HepG2 (cell line): ENCODE data around the gene AARS2. TPM values are rescaled to one million over a fixed set of nuclear protein-coding genes. Genes with fewer than 3 reads are reported as not detected.

ENCODE experiments used
- AGO2 ChIP-seq: fragments of 200-400 bp; formaldehyde crosslinking; optimal IDR thresholded peaks from 2 replicates; pipeline ENCODE3; 2017; ENCODE audit warnings: mild to moderate bottlenecking, low read depth, low read length, moderate library complexity
- DMAP1 ChIP-seq: IDR thresholded peaks from 2 replicates; pipeline ENCODE4 v1.6.1; 2016
- ESRRA ChIP-seq: sonication (generic); formaldehyde crosslinking; IDR thresholded peaks from 2 replicates; pipeline ENCODE4 v1.5.1; 2020; ENCODE audit warnings: mild to moderate bottlenecking, low read depth, missing genetic modification reagents
- FOXK1 ChIP-seq: sonication (generic); formaldehyde crosslinking; IDR thresholded peaks from 2 replicates; pipeline ENCODE4 v1.4.0; 2020; ENCODE audit warnings: low read depth, missing genetic modification reagents, borderline replicate concordance
- GATAD1 ChIP-seq: IDR thresholded peaks from 2 replicates; pipeline ENCODE4 v1.6.1; 2016; ENCODE audit warnings: missing genetic modification reagents, missing compliant biosample characterization
- HMG20B ChIP-seq: conservative IDR thresholded peaks from 2 replicates; pipeline ENCODE4 v1.6.1; 2016; ENCODE audit warnings: missing genetic modification reagents, missing compliant biosample characterization
- JARID2 ChIP-seq: sonication (generic); formaldehyde crosslinking; IDR thresholded peaks from 2 replicates; pipeline ENCODE4 v1.8.1; 2023; ENCODE audit warnings: missing genetic modification reagents, inconsistent platforms; ENCODE audit not compliant: insufficient replicate concordance
- JUNB ChIP-seq: sonication (generic); formaldehyde crosslinking; IDR thresholded peaks from 2 replicates; pipeline ENCODE4 v1.8.0; 2022; ENCODE audit warnings: missing genetic modification reagents, mild to moderate bottlenecking, borderline replicate concordance
- MAFG ChIP-seq: sonication (generic); formaldehyde crosslinking; IDR thresholded peaks from 2 replicates; pipeline ENCODE4 v1.5.1; 2020; ENCODE audit warnings: mild to moderate bottlenecking, missing genetic modification reagents
- MBNL3 ChIP-seq: fragments of 250-450 bp; sonication (Bioruptor Pico); conservative IDR thresholded peaks from 2 replicates; pipeline ENCODE4 v1.8.0; 2022; ENCODE audit warnings: mild to moderate bottlenecking, inconsistent platforms
- MTF2 ChIP-seq: sonication (generic); formaldehyde crosslinking; IDR thresholded peaks from 2 replicates; pipeline ENCODE4 v1.5.0; 2020; ENCODE audit warnings: missing genetic modification reagents, borderline replicate concordance
- MYC ChIP-seq: sonication (generic); formaldehyde crosslinking; IDR thresholded peaks from 2 replicates; pipeline ENCODE4 v1.9.0; 2021; ENCODE audit warnings: missing genetic modification reagents, borderline replicate concordance
- NR2F1 ChIP-seq, 2 experiments: fragments of 450-650 bp in 1 of 2; formaldehyde crosslinking in 1 of 2; IDR thresholded peaks; 2 replicates each; pipeline versions ENCODE4 v1.5.0 to v1.6.1; 2016 to 2020; ENCODE audit warnings: mild to moderate bottlenecking in 1 of 2, missing compliant biosample characterization in 1 of 2, missing genetic modification reagents in 1 of 2, moderate library complexity in 1 of 2
- NRL ChIP-seq: sonication (generic); formaldehyde crosslinking; IDR thresholded peaks from 2 replicates; pipeline ENCODE4 v1.5.0; 2020; ENCODE audit warnings: missing genetic modification reagents, mild to moderate bottlenecking, moderate library complexity, borderline replicate concordance
- POLR2AphosphoS2 ChIP-seq: IDR thresholded peaks from 2 replicates; pipeline ENCODE4 v1.6.1; 2011; ENCODE audit warnings: low read depth, low read length, improper control_type of control experiment
- POLR2AphosphoS5 ChIP-seq: IDR thresholded peaks from 2 replicates; pipeline ENCODE4 v1.6.1; 2012; ENCODE audit warnings: low read depth, low read length
- RBM22 ChIP-seq: fragments of 200-400 bp; formaldehyde crosslinking; optimal IDR thresholded peaks from 2 replicates; pipeline ENCODE3; 2017; ENCODE audit warnings: mild to moderate bottlenecking, low read length, moderate library complexity
- SRSF9 ChIP-seq: fragments of 200-400 bp; formaldehyde crosslinking; IDR thresholded peaks from 2 replicates; pipeline ENCODE4 v1.6.1; 2018; ENCODE audit warnings: borderline replicate concordance, mild to moderate bottlenecking, low read depth, low read length; ENCODE audit not compliant: insufficient read depth, poor library complexity, severe bottlenecking
- TBL1XR1 ChIP-seq: fragments of 150-350 bp; IDR thresholded peaks from 2 replicates; pipeline ENCODE4 v1.6.1; 2014; ENCODE audit warnings: borderline replicate concordance, low read length; ENCODE audit not compliant: partially characterized antibody
- TRAFD1 ChIP-seq: sonication (generic); formaldehyde crosslinking; IDR thresholded peaks from 2 replicates; pipeline ENCODE4 v1.5.1; 2020; ENCODE audit warnings: missing genetic modification reagents, mild to moderate bottlenecking, borderline replicate concordance
- ZNF230 ChIP-seq: sonication (generic); formaldehyde crosslinking; IDR thresholded peaks from 2 replicates; pipeline ENCODE4 v1.4.0; 2020; ENCODE audit warnings: mild to moderate bottlenecking, missing genetic modification reagents
- ZNF235 ChIP-seq: sonication (generic); formaldehyde crosslinking; IDR thresholded peaks from 2 replicates; pipeline ENCODE4 v1.8.1; 2023; ENCODE audit warnings: mild to moderate bottlenecking, missing genetic modification reagents, borderline replicate concordance
- ZNF567 ChIP-seq: sonication (generic); formaldehyde crosslinking; IDR thresholded peaks from 2 replicates; pipeline ENCODE4 v1.8.1; 2023; ENCODE audit warnings: mild to moderate bottlenecking, missing genetic modification reagents, borderline replicate concordance
- ZNF598 ChIP-seq: sonication (generic); formaldehyde crosslinking; IDR thresholded peaks from 2 replicates; pipeline ENCODE4 v1.5.1; 2020; ENCODE audit warnings: mild to moderate bottlenecking, missing genetic modification reagents, borderline replicate concordance
- ZNF605 ChIP-seq: sonication (generic); formaldehyde crosslinking; IDR thresholded peaks from 2 replicates; pipeline ENCODE4 v1.8.0; 2022; ENCODE audit warnings: mild to moderate bottlenecking, missing genetic modification reagents
- ZNF891 ChIP-seq: sonication (generic); formaldehyde crosslinking; IDR thresholded peaks from 2 replicates; pipeline ENCODE4 v1.5.0; 2020; ENCODE audit warnings: mild to moderate bottlenecking, missing genetic modification reagents
- polyA plus RNA-seq, 8 experiments: library from polyadenylated mRNA; depleted of rRNA in 3 of 8; stranded (reverse) in 7 of 8; unstranded in 1 of 8; fragments of >200 nt; fragmentation: Illumina TruSeq in 4 of 8; extraction: Trizol in 4 of 8; gene quantifications; 2 replicates each; pipeline versions ENCODE4 v1.2.1 to v1.2.3, GENCODE V29; 2011 to 2016; ENCODE audit warnings: low read depth in 4 of 8, missing spikeins in 1 of 8, mixed read lengths in 1 of 8; ENCODE audit not compliant: insufficient read depth in 1 of 8
- total RNA-seq, 5 experiments: library from RNA; depleted of rRNA; stranded (reverse); fragments of >200 nt; fragmentation: Illumina TruSeq; extraction: Trizol; gene quantifications; 2 replicates each; pipeline ENCODE4 v1.2.3, GENCODE V29; 2016; ENCODE audit warnings: low read depth in 1 of 5
- TF ChIP-seq, protein P1 (sequence below), 2 experiments: sonication (generic) in 1 of 2; formaldehyde crosslinking in 1 of 2; IDR thresholded peaks; 2 replicates each; pipeline versions ENCODE4 v1.5.1 to v1.6.1; 2011 to 2020; ENCODE audit warnings: borderline replicate concordance in 1 of 2, low read depth in 1 of 2, low read length in 1 of 2, mild to moderate bottlenecking in 1 of 2, missing genetic modification reagents in 1 of 2, moderate library complexity in 1 of 2

AARS2 gene
- total and polyA plus RNA-seq, 2 of the 13 experiments (the other 11 are each of a cell fraction or from before 2014, with no cell fraction given) = 7.5 to 24.1 TPM

- TF ChIP-seq JUNB (CRISPR knock-in tag) (0 out of 2 replicates have a peak, but pooled peaks have one; percentile 10), GATAD1 (CRISPR knock-in tag) (no peak), MAFG (CRISPR knock-in tag) (no peak), FOXK1 (CRISPR knock-in tag) (no peak), ZNF598 (CRISPR knock-in tag) (0 out of 2 replicates have a peak, but pooled peaks have one; percentile 10), DMAP1 (CRISPR knock-in tag) (no peak), ESRRA (no peak), MTF2 (CRISPR knock-in tag) (no peak), ZNF605 (CRISPR knock-in tag) (peak; percentile 51; the same call in 1 of the 2 replicates), TBL1XR1 (no peak), RBM22 (peak; percentile 2), AGO2 (peak; percentile 58), MYC (CRISPR knock-in tag) (no peak), ZNF230 (no peak), HMG20B (no peak), NR2F1 (CRISPR knock-in tag; IDR thresholded peaks at IDR 0.05) (no peak), POLR2AphosphoS2 (peak; percentile 50), MBNL3 (CRISPR knock-in tag) (no peak), ZNF567 (CRISPR knock-in tag) (no peak), ZNF891 (CRISPR knock-in tag) (0 out of 2 replicates have a peak, but pooled peaks have one; percentile 24), NRL (peak; percentile 61; the same call in 1 of the 2 replicates), TRAFD1 (CRISPR knock-in tag) (no peak), JARID2 (CRISPR knock-in tag) (peak; percentile 14), POLR2AphosphoS5 (0 out of 2 replicates have a peak, but pooled peaks have one; percentile 4), SRSF9 (no peak), ZNF235 (no peak)
- TF ChIP-seq, protein P1, sequence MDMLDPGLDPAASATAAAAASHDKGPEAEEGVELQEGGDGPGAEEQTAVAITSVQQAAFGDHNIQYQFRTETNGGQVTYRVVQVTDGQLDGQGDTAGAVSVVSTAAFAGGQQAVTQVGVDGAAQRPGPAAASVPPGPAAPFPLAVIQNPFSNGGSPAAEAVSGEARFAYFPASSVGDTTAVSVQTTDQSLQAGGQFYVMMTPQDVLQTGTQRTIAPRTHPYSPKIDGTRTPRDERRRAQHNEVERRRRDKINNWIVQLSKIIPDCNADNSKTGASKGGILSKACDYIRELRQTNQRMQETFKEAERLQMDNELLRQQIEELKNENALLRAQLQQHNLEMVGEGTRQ (IDR thresholded peaks at IDR 0.05; ENCODE audit: low read depth, low read length) = 0 out of 2 replicates have a peak, but pooled peaks have one; percentile 2
- TF ChIP-seq, protein P1 (CRISPR knock-in tag; IDR thresholded peaks at IDR 0.05; ENCODE audit: borderline replicate concordance) = no peak
These were observed 57.9 kb downstream of the AARS2 start (continued) for GRCh38 chr6:44255105-44255808.
